Muscle of leg (tissue), 11 donors: Measurements from ENCODE around the gene RNLS. TPM values are rescaled to one million over a fixed set of nuclear protein-coding genes. Genes with fewer than 3 reads are reported as not detected.
A peak's percentile ranks its signal among the peaks of the same experiment; 100 is the strongest.

Experiments
- DNase-seq: peaks from one replicate; pipeline ENCODE4 v3.0.0; 2013
- H3K27ac ChIP-seq: one replicate; pipeline ENCODE4 v1.5.1; 2013; ENCODE audit warnings: mild to moderate bottlenecking, low read length, control low read depth
- H3K27me3 ChIP-seq: one replicate; pipeline ENCODE4 v1.6.1; 2013; ENCODE audit warnings: low read length; ENCODE audit not compliant: control insufficient read depth, insufficient read depth
- H3K36me3 ChIP-seq: one replicate; pipeline ENCODE4 v1.6.1; 2013; ENCODE audit warnings: low read length; ENCODE audit not compliant: control insufficient read depth, insufficient read depth
- H3K4me1 ChIP-seq: one replicate; pipeline ENCODE4 v1.6.1; 2013; ENCODE audit warnings: low read length; ENCODE audit not compliant: control insufficient read depth, insufficient read depth
- H3K4me3 ChIP-seq: one replicate; pipeline ENCODE4 v1.5.1; 2013; ENCODE audit warnings: low read length, control low read depth
- H3K9me3 ChIP-seq: replicated peaks from 2 replicates; pipeline ENCODE4 v1.6.1; 2013; ENCODE audit warnings: low read depth, low read length; ENCODE audit not compliant: control insufficient read depth
- WGBS: methylation state at CpG from one replicate; pipeline ENCODE4 v1.1.5; 2013; ENCODE audit warnings: missing lambda C conversion rate; ENCODE audit not compliant: insufficient coverage; 5-methylcytosine and 5-hydroxymethylcytosine counted together
- polyA plus RNA-seq, 8 donors: library from polyadenylated mRNA; unstranded; fragments of 120-200 nt; gene quantifications; one replicate each; pipeline versions ENCODE4 v1.2.1 to v1.2.3, GENCODE V29; 2013; ENCODE audit warnings: inconsistent platforms in 1 of 8, low replicate concordance in 1 of 8; ENCODE audit not compliant: insufficient read length in 8 of 8, insufficient read depth in 1 of 8
- total RNA-seq: library from RNA; stranded (reverse); fragments of 120-200 nt; gene quantifications from one replicate; pipeline ENCODE4 v1.2.4, GENCODE V29; 2013

Gene RNLS
- total and polyA plus RNA-seq, 9 donors: 2.0 to 4.5 (median 3.5) TPM

GRCh38 chr10:88598055-88598454, 14.9 kb upstream of the RNLS start:
- Histone ChIP-seq H3K4me3 (no peak overlapping the region), H3K27me3 (no peaks in the 10 kb centered on the region), H3K9me3 (no peaks in the 10 kb centered on the region), H3K27ac (no peak overlapping the region), H3K4me1 (no peaks in the 10 kb centered on the region), H3K36me3 (no peaks in the 10 kb centered on the region)
- DNase-seq: peak; percentile 15
- 79% methylated on average over 1 of the region's 1 CpG for WGBS

DNA sequence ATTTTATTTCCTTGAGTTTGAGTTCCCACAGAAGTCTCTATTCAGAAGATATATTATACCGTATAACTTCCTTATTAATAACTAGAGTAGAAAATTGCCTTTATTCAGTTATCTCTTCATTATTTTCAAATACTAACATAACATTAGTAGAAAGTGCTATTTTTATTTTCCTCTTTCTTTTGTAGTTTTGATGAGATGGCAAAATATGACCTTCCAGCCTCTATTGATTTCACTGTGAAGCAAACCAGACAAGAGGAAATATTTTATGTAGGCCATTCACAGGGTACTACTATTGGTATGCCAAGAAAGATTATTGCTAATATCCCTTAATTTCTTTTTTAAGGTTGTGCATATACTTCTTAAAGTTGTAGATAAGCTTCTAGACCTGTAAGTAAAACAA, 11.4 kb upstream of the RNLS start:
- H3K4me3 ChIP-seq: no peak overlapping the region
- no peak overlapping the region for H3K27ac ChIP-seq
- no peaks in the 10 kb centered on the region for H3K36me3 ChIP-seq
- no peaks in the 10 kb centered on the region for H3K27me3 ChIP-seq
- no peak for DNase-seq
- WGBS: no CpG with 5 or more reads among the region's 1 CpG
- H3K9me3 ChIP-seq: no peaks in the 10 kb centered on the region
- H3K4me1 ChIP-seq: no peaks in the 10 kb centered on the region

- H3K27ac ChIP-seq: no peak overlapping the region
- no peak for DNase-seq
- H3K36me3 ChIP-seq: no peaks in the 10 kb centered on the region
- no peaks in the 10 kb centered on the region for H3K9me3 ChIP-seq
- no peaks in the 10 kb centered on the region for H3K4me1 ChIP-seq
- H3K27me3 ChIP-seq: no peaks in the 10 kb centered on the region
- no peak overlapping the region for H3K4me3 ChIP-seq
- no CpG with 5 or more reads among the region's 2 CpGs for WGBS
These were observed 9.8 kb upstream of the RNLS start for GRCh38 chr10:88592906-88593305.

DNA sequence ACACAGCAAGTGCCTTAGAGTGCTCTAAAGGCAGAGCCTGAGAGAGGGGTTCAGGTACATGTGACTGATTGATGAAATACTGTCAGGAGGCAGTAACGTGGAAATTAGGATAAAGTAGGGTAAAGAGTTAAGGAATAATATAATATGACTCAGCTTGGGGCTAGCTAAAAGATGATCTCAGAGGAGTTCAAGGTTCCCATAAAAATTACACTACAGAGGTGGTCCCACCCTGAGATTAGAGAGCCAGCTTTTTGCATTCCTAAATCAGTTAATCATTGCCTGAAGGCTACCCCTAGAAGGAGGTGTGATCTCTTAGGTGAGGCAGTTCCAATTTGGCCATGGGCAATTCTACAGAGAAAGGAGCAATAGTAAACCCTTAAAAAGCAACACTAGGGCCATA, 9.3 kb upstream of the RNLS start:
- 89% methylated on average over 1 of the region's 1 CpG for WGBS
- Histone ChIP-seq H3K27ac (no peak overlapping the region), H3K9me3 (no peaks in the 10 kb centered on the region)

GRCh38 chr10:88586462-88586861, 3.3 kb upstream of the RNLS start, which contains the start of gene LIPJ:
Gene LIPJ (plus strand): TSS chr10:88586762. CDS start chr10:88590688, 3,926 bp downstream.
- peaks cover 3% of the 10 kb centered on the region for H3K4me1 ChIP-seq
- H3K4me3 ChIP-seq: no peak within 1 kb of the TSS
- no peak within 1 kb of the TSS for H3K27ac ChIP-seq
- DNase-seq: no peak
- no peaks in the 10 kb centered on the region for H3K9me3 ChIP-seq
- WGBS: no CpG with 5 or more reads among the region's 2 CpGs
- H3K36me3 ChIP-seq: no peaks in the 10 kb centered on the region
- H3K27me3 ChIP-seq: no peaks in the 10 kb centered on the region

More for the DNA sequence above, 9.3 kb upstream of the RNLS start:
- Histone ChIP-seq H3K4me3 (no peak overlapping the region), H3K36me3 (no peaks in the 10 kb centered on the region), H3K27me3 (no peaks in the 10 kb centered on the region), H3K4me1 (no peaks in the 10 kb centered on the region)
- DNase-seq: no peak

DNA sequence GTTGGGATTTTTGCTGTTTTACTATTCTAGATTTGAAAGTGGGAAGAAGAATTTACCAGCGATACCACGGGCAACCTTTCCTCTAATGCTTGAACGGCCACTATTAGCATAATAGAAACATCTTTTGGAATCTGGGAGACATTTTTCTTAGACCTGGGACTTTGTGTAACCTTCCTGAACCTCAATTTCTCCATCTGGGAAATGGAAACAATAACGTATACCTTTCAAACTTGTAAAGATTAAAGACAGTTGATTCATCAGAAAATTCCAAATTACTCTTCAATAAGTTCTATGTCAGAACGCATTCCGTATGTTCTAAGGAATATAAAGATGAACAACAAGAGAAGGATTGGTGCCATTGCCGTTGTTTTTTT, 453 bp upstream of the RNLS start:
- H3K27ac ChIP-seq: peak overlapping the region; percentile 59
- H3K36me3 ChIP-seq: no peaks in the 10 kb centered on the region
- peak overlapping the region; percentile 77 for H3K4me3 ChIP-seq
- WGBS: no CpG with 5 or more reads among the region's 7 CpGs
- peaks cover 3% of the 10 kb centered on the region for H3K4me1 ChIP-seq
- no peaks in the 10 kb centered on the region for H3K9me3 ChIP-seq
- no peak for DNase-seq
- no peaks in the 10 kb centered on the region for H3K27me3 ChIP-seq

GRCh38 chr10:88582411-88582805, 710 bp downstream of the RNLS start:
- Histone ChIP-seq H3K4me3 (peak overlapping the region; percentile 77), H3K36me3 (no peaks in the 10 kb centered on the region), H3K9me3 (no peaks in the 10 kb centered on the region), H3K27ac (no peak overlapping the region), H3K27me3 (no peaks in the 10 kb centered on the region), H3K4me1 (peaks cover 3% of the 10 kb centered on the region)
- 11% methylated on average over 4 of the region's 4 CpGs for WGBS
- DNase-seq: no peak

- DNase-seq: peak; percentile 38
- no peaks in the 10 kb centered on the region for H3K9me3 ChIP-seq
- no peak overlapping the region for H3K4me3 ChIP-seq
- no peaks in the 10 kb centered on the region for H3K36me3 ChIP-seq
- H3K4me1 ChIP-seq: no peaks in the 10 kb centered on the region
- WGBS: no CpG with 5 or more reads among the region's 1 CpG
- H3K27me3 ChIP-seq: no peaks in the 10 kb centered on the region
- H3K27ac ChIP-seq: no peak overlapping the region
These were observed 18.0 kb downstream of the RNLS start for GRCh38 chr10:88565072-88565471.

GRCh38 chr10:88562152-88562551, 21.0 kb downstream of the RNLS start:
- no peak for DNase-seq
- Histone ChIP-seq H3K27me3 (no peaks in the 10 kb centered on the region), H3K4me1 (no peaks in the 10 kb centered on the region), H3K4me3 (no peak overlapping the region), H3K36me3 (no peaks in the 10 kb centered on the region), H3K27ac (no peak overlapping the region), H3K9me3 (no peaks in the 10 kb centered on the region)
- 100% methylated on average over 1 of the region's 1 CpG for WGBS

GRCh38 chr10:88557658-88558057, 25.5 kb downstream of the RNLS start:
- no peaks in the 10 kb centered on the region for H3K27me3 ChIP-seq
- no peak for DNase-seq
- no CpG with 5 or more reads among the region's 2 CpGs for whole genome bisulfite sequencing
- H3K27ac ChIP-seq: no peak overlapping the region
- H3K4me3 ChIP-seq: no peak overlapping the region
- H3K9me3 ChIP-seq: no peaks in the 10 kb centered on the region
- no peaks in the 10 kb centered on the region for H3K4me1 ChIP-seq
- H3K36me3 ChIP-seq: no peaks in the 10 kb centered on the region

DNA sequence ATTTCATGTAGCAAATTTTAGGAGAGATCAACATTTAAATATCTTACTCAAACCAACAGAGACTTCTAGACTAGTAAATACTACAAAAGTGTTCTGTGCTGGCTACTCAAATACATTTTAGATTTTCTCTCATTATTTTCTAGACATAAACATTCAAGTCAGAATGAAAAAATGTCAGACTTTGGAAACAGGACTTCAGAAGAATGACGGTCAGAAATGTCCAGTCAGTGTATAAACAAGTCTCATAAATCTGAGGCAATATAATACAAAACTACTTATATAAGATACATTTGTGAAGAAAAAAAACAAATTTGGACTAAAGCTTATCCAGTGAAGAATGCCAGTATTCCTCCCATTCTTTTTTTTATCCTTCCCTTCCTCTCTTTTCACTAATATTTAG, 25.9 kb downstream of the RNLS start:
- H3K4me3 ChIP-seq: no peak overlapping the region
- no peaks in the 10 kb centered on the region for H3K27me3 ChIP-seq
- no peaks in the 10 kb centered on the region for H3K4me1 ChIP-seq
- H3K27ac ChIP-seq: no peak overlapping the region
- H3K36me3 ChIP-seq: no peaks in the 10 kb centered on the region
- DNase-seq: no peak
- WGBS: no CpG with 5 or more reads among the region's 1 CpG
- H3K9me3 ChIP-seq: no peaks in the 10 kb centered on the region
